ENCODE results near the gene CD151. TPM values are rescaled to one million over a fixed set of nuclear protein-coding genes. Genes with fewer than 3 reads are reported as not detected.

CD151 gene
- polyA plus RNA-seq, 1 of the 3 experiments (the other 2 are of a cell fraction), result 922 TPM

DNA sequence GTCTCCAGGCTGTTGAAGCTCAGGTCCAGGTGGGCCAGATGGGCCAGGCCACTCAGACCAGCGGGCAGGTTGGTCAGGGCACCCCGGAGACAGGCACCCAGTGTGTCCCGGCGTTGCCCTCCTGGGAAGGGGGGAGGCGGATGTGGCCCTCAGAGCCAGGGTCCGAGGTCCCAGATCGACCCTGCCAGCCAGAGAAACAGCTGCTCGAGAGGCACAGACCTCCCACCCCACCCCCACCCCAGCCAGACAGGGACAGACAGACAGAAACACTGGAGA is 29.3 kb upstream of the CD151 start (continued):
- TF ChIP-seq FOXJ3 (CRISPR knock-in tag; IDR thresholded peaks at IDR 0.05) (no peak), MEF2A (IDR thresholded peaks at IDR 0.05; ENCODE audit: borderline replicate concordance, low read depth) (no peak), NFIC (IDR thresholded peaks at IDR 0.05; ENCODE audit: borderline replicate concordance) (no peak), JUND (IDR thresholded peaks at IDR 0.05) (no peak), RFX5 (IDR thresholded peaks at IDR 0.05; ENCODE audit: low read length) (no peak), EP300 (IDR thresholded peaks at IDR 0.05; ENCODE audit: borderline replicate concordance in 1 of 2, low read depth in 1 of 2, low read length in 1 of 2) (no peak)
- TF ChIP-seq, protein P1, sequence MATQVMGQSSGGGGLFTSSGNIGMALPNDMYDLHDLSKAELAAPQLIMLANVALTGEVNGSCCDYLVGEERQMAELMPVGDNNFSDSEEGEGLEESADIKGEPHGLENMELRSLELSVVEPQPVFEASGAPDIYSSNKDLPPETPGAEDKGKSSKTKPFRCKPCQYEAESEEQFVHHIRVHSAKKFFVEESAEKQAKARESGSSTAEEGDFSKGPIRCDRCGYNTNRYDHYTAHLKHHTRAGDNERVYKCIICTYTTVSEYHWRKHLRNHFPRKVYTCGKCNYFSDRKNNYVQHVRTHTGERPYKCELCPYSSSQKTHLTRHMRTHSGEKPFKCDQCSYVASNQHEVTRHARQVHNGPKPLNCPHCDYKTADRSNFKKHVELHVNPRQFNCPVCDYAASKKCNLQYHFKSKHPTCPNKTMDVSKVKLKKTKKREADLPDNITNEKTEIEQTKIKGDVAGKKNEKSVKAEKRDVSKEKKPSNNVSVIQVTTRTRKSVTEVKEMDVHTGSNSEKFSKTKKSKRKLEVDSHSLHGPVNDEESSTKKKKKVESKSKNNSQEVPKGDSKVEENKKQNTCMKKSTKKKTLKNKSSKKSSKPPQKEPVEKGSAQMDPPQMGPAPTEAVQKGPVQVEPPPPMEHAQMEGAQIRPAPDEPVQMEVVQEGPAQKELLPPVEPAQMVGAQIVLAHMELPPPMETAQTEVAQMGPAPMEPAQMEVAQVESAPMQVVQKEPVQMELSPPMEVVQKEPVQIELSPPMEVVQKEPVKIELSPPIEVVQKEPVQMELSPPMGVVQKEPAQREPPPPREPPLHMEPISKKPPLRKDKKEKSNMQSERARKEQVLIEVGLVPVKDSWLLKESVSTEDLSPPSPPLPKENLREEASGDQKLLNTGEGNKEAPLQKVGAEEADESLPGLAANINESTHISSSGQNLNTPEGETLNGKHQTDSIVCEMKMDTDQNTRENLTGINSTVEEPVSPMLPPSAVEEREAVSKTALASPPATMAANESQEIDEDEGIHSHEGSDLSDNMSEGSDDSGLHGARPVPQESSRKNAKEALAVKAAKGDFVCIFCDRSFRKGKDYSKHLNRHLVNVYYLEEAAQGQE (IDR thresholded peaks at IDR 0.05; ENCODE audit: low read depth, low read length), result no peak

DNA sequence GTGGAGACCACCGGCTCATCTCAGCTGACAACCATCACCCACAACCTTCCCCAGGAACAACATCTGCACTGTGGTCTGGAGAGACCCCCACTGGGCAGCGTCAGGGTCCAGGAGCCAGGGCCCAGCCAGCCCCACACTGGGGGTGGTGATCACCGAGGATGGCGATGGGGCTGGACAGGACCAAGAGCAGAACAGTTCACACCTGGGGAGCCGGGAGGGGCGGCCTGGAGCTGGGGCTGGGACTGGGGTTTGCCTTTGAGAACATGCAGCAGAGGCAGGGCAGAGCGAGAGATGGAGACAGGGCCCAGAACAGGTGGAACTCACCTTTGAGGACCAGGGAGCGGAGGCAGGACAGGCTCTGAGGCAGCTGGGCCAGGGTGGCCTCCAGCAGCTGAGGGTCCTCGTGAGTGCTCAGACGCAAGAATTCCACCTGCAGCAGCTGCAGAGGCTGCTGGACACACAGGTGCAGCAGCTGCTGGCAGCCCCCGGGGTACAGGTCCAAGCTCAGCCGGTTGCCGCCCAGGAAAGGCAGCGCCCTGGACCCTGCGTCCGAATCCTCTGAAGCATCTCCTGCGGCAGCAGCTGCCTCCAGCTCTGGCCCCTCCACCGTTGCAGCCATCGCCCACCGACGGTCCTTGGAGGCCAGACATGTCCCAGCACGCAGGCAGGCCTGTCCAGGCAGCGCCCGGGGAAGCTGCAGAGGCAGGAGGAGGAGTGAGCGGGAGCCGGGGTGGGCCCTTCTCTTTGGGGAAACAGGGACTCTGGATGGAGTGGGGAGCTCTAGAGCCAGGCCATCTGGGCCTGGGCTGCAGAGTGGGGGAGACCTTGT is 28.8 kb upstream of the CD151 start:
- H2AFZ ChIP-seq (ENCODE audit: low read depth), result no peak overlapping the region
- POLR2A ChIA-PET, result interaction anchor here (0.6 to 2.0 kb wide), 3 partner anchors 9 to 279 kb away, joined by 4 to 8 read pairs (median 7); partner anchors contain the start of gene PNPLA2
- 82% methylated on average over 15 of the region's 26 CpGs for WGBS (ENCODE audit: low lambda C conversion rate)

More for the DNA sequence above, 28.8 kb upstream of the CD151 start:
- peaks cover 14 to 18% of the 10 kb centered on the region in 2 experiments; a peak in 2 of 4 replicates for H3K4me1 ChIP-seq (ENCODE audit: control insufficient read depth in 1 of 2, insufficient read depth in 2 of 2, low read depth in 1 of 2, low read length in 1 of 2)
- peak overlapping the region; percentile 62 to 72 for H3K4me3 ChIP-seq (ENCODE audit: low read depth in 2 of 2, low read length in 1 of 2)
- peak overlapping the region; percentile 94 for H3K4me2 ChIP-seq
- no peaks in the 10 kb centered on the region for H3K27me3 ChIP-seq (ENCODE audit: insufficient read depth)
- peaks cover 51% of the 10 kb centered on the region for H3K79me2 ChIP-seq (ENCODE audit: insufficient read depth)
- TF ChIP-seq NFIC (IDR thresholded peaks at IDR 0.05; ENCODE audit: borderline replicate concordance) (no peak), FOXJ3 (CRISPR knock-in tag; IDR thresholded peaks at IDR 0.05) (no peak), RCOR1 (IDR thresholded peaks at IDR 0.05; ENCODE audit: low read length) (no peak), TAF1 (IDR thresholded peaks at IDR 0.05; ENCODE audit: borderline replicate concordance, low read depth, low read length) (no peak), TCF12 (IDR thresholded peaks at IDR 0.05) (no peak), FOSL2 (IDR thresholded peaks at IDR 0.05; ENCODE audit: borderline replicate concordance, low read depth) (no peak), SMC3 (IDR thresholded peaks at IDR 0.05; ENCODE audit: low read depth, low read length) (no peak), NRF1 (IDR thresholded peaks at IDR 0.05; ENCODE audit: low read depth, low read length) (no peak), RAD21 (IDR thresholded peaks at IDR 0.05; ENCODE audit: low read length) (no peak), GATA2 (CRISPR knock-in tag; IDR thresholded peaks at IDR 0.05) (no peak), FOXM1 (IDR thresholded peaks at IDR 0.05; ENCODE audit: low read depth) (no peak), RXRA (IDR thresholded peaks at IDR 0.05; ENCODE audit: borderline replicate concordance, low read depth) (no peak), MEF2A (IDR thresholded peaks at IDR 0.05; ENCODE audit: borderline replicate concordance, low read depth) (no peak), EZH2phosphoT487 (IDR thresholded peaks at IDR 0.05; ENCODE audit: borderline replicate concordance, low read depth) (no peak), MXI1 (IDR thresholded peaks at IDR 0.05; ENCODE audit: low read depth, low read length) (no peak)
- TF ChIP-seq, protein P2, sequence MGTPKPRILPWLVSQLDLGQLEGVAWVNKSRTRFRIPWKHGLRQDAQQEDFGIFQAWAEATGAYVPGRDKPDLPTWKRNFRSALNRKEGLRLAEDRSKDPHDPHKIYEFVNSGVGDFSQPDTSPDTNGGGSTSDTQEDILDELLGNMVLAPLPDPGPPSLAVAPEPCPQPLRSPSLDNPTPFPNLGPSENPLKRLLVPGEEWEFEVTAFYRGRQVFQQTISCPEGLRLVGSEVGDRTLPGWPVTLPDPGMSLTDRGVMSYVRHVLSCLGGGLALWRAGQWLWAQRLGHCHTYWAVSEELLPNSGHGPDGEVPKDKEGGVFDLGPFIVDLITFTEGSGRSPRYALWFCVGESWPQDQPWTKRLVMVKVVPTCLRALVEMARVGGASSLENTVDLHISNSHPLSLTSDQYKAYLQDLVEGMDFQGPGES (IDR thresholded peaks at IDR 0.05; ENCODE audit: low read depth, low read length), result no peak
- TF ChIP-seq, protein P3, sequence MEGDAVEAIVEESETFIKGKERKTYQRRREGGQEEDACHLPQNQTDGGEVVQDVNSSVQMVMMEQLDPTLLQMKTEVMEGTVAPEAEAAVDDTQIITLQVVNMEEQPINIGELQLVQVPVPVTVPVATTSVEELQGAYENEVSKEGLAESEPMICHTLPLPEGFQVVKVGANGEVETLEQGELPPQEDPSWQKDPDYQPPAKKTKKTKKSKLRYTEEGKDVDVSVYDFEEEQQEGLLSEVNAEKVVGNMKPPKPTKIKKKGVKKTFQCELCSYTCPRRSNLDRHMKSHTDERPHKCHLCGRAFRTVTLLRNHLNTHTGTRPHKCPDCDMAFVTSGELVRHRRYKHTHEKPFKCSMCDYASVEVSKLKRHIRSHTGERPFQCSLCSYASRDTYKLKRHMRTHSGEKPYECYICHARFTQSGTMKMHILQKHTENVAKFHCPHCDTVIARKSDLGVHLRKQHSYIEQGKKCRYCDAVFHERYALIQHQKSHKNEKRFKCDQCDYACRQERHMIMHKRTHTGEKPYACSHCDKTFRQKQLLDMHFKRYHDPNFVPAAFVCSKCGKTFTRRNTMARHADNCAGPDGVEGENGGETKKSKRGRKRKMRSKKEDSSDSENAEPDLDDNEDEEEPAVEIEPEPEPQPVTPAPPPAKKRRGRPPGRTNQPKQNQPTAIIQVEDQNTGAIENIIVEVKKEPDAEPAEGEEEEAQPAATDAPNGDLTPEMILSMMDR (IDR thresholded peaks at IDR 0.05), result no peak
- TF ChIP-seq, protein P4, sequence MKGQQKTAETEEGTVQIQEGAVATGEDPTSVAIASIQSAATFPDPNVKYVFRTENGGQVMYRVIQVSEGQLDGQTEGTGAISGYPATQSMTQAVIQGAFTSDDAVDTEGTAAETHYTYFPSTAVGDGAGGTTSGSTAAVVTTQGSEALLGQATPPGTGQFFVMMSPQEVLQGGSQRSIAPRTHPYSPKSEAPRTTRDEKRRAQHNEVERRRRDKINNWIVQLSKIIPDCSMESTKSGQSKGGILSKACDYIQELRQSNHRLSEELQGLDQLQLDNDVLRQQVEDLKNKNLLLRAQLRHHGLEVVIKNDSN (IDR thresholded peaks at IDR 0.05; ENCODE audit: borderline replicate concordance, low read depth), result no peak
- peak; percentile 65 for DNase-seq
- H3K9me2 ChIP-seq, result no peaks in the 10 kb centered on the region
- peaks cover 16% of the 10 kb centered on the region for H3F3A ChIP-seq (replicated peaks; ENCODE audit: insufficient read depth)
- H4K20me1 ChIP-seq (ENCODE audit: insufficient read depth), result no peaks in the 10 kb centered on the region
- no peaks in the 10 kb centered on the region for H3K9me3 ChIP-seq
- peak overlapping the region; percentile 64 for H3K9ac ChIP-seq
- peaks cover 0 to 38% of the 10 kb centered on the region in 2 experiments for H3K36me3 ChIP-seq (replicated peaks in 1 of 2; ENCODE audit: control insufficient read depth in 1 of 2, insufficient read depth in 2 of 2, low read length in 1 of 2)
- CTCF ChIA-PET, result interaction anchor here (0.9 to 2.9 kb wide), 3 partner anchors 14 to 44 kb away, joined by 3 to 13 read pairs (median 3); partner anchors contain the start of gene CEND1
- peak overlapping the region in 1 of 2 experiments; percentile 78; a peak in 2 of 4 replicates for H3K27ac ChIP-seq (ENCODE audit: low read depth in 2 of 2, low read length in 1 of 2)

All from SK-N-SH (cell line).